ENCODE results near the gene APC2.
"Not testable (repeated sequence)": the region's sequence is repeated elsewhere in the genome, so short reads cannot be mapped to it uniquely, and the experiment has no call there.

Gene APC2

DNA sequence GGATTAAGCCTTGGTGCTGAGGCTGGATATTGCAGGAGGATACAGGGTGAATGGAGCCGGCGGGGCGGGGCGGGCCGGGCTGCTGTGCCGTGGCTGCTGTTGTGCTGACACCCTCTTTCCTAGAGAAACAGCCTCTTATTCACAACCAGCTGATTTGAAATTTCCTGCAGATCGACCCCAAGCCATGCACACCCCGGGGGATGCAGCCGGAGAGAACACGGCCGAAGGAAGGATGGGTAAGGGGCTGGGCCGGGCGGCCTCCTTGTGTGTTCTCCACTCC lies 31.5 kb upstream of the APC2 start:
- Histone ChIP-seq H3K27me3 (ENCODE audit: control insufficient read depth, insufficient read depth, low read length) (no peaks in the 10 kb centered on the region), H3K36me3 (ENCODE audit: control insufficient read depth, insufficient read depth, low read length) (peaks cover 76% of the 10 kb centered on the region), H3K9me3 (ENCODE audit: control insufficient read depth, insufficient read depth, low read depth, low read length) (no peaks in the 10 kb centered on the region), H3K4me1 (ENCODE audit: control insufficient read depth, insufficient read depth, low read length) (peaks cover 27% of the 10 kb centered on the region), H3K27ac (ENCODE audit: low read depth, low read length) (no peak overlapping the region), H3K4me3 (ENCODE audit: low read depth, low read length) (no peak overlapping the region), H3K9ac (ENCODE audit: low read length) (no peak overlapping the region)

DNA sequence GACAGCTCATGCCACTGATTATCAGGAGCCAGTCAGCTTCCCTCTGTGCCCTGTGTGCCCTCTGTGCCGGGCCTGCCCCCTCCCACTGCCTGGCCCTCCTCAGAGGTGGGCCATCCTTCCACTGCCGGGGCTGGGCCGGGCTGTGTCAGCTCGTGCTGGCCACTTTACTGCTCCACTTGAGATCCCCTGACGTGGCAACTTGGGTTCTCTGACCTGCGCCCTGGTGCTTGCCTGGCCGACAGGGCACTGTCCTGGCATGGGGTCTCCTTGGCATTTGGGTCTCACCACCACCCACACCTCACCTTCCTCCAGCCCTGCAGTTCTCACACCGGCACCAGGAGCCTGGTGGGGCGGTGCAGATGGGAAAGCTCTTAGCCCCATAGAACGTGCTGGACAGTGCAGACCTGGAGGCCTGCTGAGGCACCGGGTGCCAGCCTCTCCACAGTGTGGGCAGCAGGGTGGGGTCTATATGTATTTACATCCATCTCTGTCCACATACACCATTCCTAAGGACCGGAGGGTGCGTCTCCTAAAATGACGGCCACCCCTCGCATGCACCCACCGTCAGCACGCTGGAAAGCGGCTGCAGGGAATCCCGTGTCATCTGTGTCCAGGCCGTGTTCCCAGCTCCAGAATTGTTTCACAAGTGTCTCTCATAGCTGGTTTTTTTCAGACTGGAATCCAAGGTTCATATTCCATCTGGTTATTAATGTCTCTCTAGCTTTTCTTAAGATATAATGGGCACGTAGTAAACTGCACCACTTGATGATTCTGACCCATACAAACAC lies 30.8 kb upstream of the APC2 start:
- Histone ChIP-seq H3K27me3 (ENCODE audit: control insufficient read depth, insufficient read depth, low read length) (no peaks in the 10 kb centered on the region), H3K27ac (ENCODE audit: low read depth, low read length) (no peak overlapping the region), H3K9me3 (ENCODE audit: control insufficient read depth, insufficient read depth, low read depth, low read length) (no peaks in the 10 kb centered on the region), H3K36me3 (ENCODE audit: control insufficient read depth, insufficient read depth, low read length) (peaks cover 80% of the 10 kb centered on the region), H3K4me3 (ENCODE audit: low read depth, low read length) (no peak overlapping the region), H3K9ac (ENCODE audit: low read length) (no peak overlapping the region), H3K4me1 (ENCODE audit: control insufficient read depth, insufficient read depth, low read length) (peaks cover 32% of the 10 kb centered on the region)

- H3K4me3 ChIP-seq (ENCODE audit: low read depth, low read length); H3K9ac ChIP-seq (ENCODE audit: low read length); H3K27ac ChIP-seq (ENCODE audit: low read depth, low read length); H3K27me3 ChIP-seq (ENCODE audit: control insufficient read depth, insufficient read depth, low read length); H3K9me3 ChIP-seq (ENCODE audit: control insufficient read depth, insufficient read depth, low read depth, low read length): not testable (repeated sequence)
- H3K36me3 ChIP-seq (ENCODE audit: control insufficient read depth, insufficient read depth, low read length): peaks cover 89% of the 10 kb centered on the region
- H3K4me1 ChIP-seq (ENCODE audit: control insufficient read depth, insufficient read depth, low read length): peaks cover 28% of the 10 kb centered on the region
Measured at GRCh38 chr19:1420085-1420484, 29.8 kb upstream of the APC2 start.

- Histone ChIP-seq H3K27ac (ENCODE audit: low read depth, low read length) (no peak overlapping the region), H3K9me3 (ENCODE audit: control insufficient read depth, insufficient read depth, low read depth, low read length) (no peaks in the 10 kb centered on the region), H3K36me3 (ENCODE audit: control insufficient read depth, insufficient read depth, low read length) (peaks cover 94% of the 10 kb centered on the region), H3K27me3 (ENCODE audit: control insufficient read depth, insufficient read depth, low read length) (no peaks in the 10 kb centered on the region), H3K4me1 (ENCODE audit: control insufficient read depth, insufficient read depth, low read length) (peaks cover 23% of the 10 kb centered on the region), H3K4me3 (ENCODE audit: low read depth, low read length) (no peak overlapping the region), H3K9ac (ENCODE audit: low read length) (no peak overlapping the region)
Measured at GRCh38 chr19:1420590-1420989, 29.3 kb upstream of the APC2 start.

- H3K9me3 ChIP-seq (ENCODE audit: control insufficient read depth, insufficient read depth, low read depth, low read length): no peaks in the 10 kb centered on the region
- H3K27ac ChIP-seq (ENCODE audit: low read depth, low read length): no peak overlapping the region
- H3K4me3 ChIP-seq (ENCODE audit: low read depth, low read length): no peak overlapping the region
- H3K9ac ChIP-seq (ENCODE audit: low read length): no peak overlapping the region
- no peaks in the 10 kb centered on the region for H3K27me3 ChIP-seq (ENCODE audit: control insufficient read depth, insufficient read depth, low read length)
- H3K36me3 ChIP-seq (ENCODE audit: control insufficient read depth, insufficient read depth, low read length): peaks cover 98% of the 10 kb centered on the region
- H3K4me1 ChIP-seq (ENCODE audit: control insufficient read depth, insufficient read depth, low read length): peaks cover 15% of the 10 kb centered on the region; the same call in 1 of the 2 replicates
Measured at GRCh38 chr19:1421218-1421957, 28.5 kb upstream of the APC2 start.

GRCh38 chr19:1421958-1422305 lies 28.0 kb upstream of the APC2 start:
- Histone ChIP-seq H3K9ac (ENCODE audit: low read length) (no peak overlapping the region), H3K27ac (ENCODE audit: low read depth, low read length) (no peak overlapping the region), H3K4me1 (ENCODE audit: control insufficient read depth, insufficient read depth, low read length) (peaks cover 12% of the 10 kb centered on the region; the same call in 1 of the 2 replicates), H3K36me3 (ENCODE audit: control insufficient read depth, insufficient read depth, low read length) (peaks cover 99% of the 10 kb centered on the region), H3K4me3 (ENCODE audit: low read depth, low read length) (no peak overlapping the region), H3K27me3 (ENCODE audit: control insufficient read depth, insufficient read depth, low read length) (no peaks in the 10 kb centered on the region), H3K9me3 (ENCODE audit: control insufficient read depth, insufficient read depth, low read depth, low read length) (no peaks in the 10 kb centered on the region)

DNA sequence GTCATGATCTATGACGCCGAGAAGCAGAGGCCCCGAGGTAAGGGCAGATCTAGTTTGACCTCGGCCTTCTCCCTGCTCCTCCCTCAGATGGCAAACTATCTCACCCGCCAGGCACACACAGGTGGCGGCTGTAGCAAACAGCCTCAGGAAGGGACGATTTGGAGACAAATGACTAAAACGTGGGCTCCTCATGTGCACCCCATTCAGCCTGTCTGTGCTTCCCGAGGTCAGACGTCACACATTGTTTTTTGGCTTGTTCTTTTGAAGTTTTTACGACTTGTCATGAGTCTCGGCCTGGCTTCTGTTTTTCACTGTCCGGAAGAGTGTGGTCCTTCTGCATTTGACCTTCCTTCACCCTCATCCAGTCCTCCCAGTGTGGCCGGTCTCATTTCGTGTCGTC lies 27.6 kb upstream of the APC2 start:
- no peak overlapping the region for H3K4me3 ChIP-seq (ENCODE audit: low read depth, low read length)
- no peaks in the 10 kb centered on the region for H3K27me3 ChIP-seq (ENCODE audit: control insufficient read depth, insufficient read depth, low read length)
- no peak overlapping the region for H3K9ac ChIP-seq (ENCODE audit: low read length)
- H3K4me1 ChIP-seq (ENCODE audit: control insufficient read depth, insufficient read depth, low read length): 0 out of 2 replicates have a peak, but pooled peaks cover 9% of the 10 kb centered on the region
- peaks cover 99% of the 10 kb centered on the region for H3K36me3 ChIP-seq (ENCODE audit: control insufficient read depth, insufficient read depth, low read length)
- no peak overlapping the region for H3K27ac ChIP-seq (ENCODE audit: low read depth, low read length)
- no peaks in the 10 kb centered on the region for H3K9me3 ChIP-seq (ENCODE audit: control insufficient read depth, insufficient read depth, low read depth, low read length)

DNA sequence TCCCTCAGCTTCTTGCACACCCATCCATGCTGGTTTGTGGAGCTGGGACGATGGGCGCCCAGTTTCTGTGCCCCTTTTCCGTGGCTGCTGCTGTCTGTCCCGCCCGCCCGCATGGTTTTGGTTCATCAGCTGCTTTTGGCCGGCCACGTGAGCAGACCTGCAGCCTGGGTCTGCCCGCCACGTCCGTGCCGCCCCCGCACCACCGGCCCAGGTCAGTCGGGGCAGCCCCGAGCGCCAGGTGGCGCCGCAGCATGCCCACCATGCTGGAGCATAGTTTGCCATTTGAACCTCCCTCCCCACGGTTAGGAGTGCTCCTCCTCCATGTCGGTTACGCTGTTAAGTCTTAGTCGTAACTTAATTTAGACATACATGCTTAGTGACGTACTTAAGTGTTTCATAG lies 27.0 kb upstream of the APC2 start:
- Histone ChIP-seq H3K9me3 (ENCODE audit: control insufficient read depth, insufficient read depth, low read depth, low read length) (no peaks in the 10 kb centered on the region), H3K9ac (ENCODE audit: low read length) (no peak overlapping the region), H3K4me1 (ENCODE audit: control insufficient read depth, insufficient read depth, low read length) (0 out of 2 replicates have a peak, but pooled peaks cover 9% of the 10 kb centered on the region), H3K27ac (ENCODE audit: low read depth, low read length) (no peak overlapping the region), H3K36me3 (ENCODE audit: control insufficient read depth, insufficient read depth, low read length) (peaks cover 99% of the 10 kb centered on the region), H3K4me3 (ENCODE audit: low read depth, low read length) (no peak overlapping the region), H3K27me3 (ENCODE audit: control insufficient read depth, insufficient read depth, low read length) (no peaks in the 10 kb centered on the region)

DNA sequence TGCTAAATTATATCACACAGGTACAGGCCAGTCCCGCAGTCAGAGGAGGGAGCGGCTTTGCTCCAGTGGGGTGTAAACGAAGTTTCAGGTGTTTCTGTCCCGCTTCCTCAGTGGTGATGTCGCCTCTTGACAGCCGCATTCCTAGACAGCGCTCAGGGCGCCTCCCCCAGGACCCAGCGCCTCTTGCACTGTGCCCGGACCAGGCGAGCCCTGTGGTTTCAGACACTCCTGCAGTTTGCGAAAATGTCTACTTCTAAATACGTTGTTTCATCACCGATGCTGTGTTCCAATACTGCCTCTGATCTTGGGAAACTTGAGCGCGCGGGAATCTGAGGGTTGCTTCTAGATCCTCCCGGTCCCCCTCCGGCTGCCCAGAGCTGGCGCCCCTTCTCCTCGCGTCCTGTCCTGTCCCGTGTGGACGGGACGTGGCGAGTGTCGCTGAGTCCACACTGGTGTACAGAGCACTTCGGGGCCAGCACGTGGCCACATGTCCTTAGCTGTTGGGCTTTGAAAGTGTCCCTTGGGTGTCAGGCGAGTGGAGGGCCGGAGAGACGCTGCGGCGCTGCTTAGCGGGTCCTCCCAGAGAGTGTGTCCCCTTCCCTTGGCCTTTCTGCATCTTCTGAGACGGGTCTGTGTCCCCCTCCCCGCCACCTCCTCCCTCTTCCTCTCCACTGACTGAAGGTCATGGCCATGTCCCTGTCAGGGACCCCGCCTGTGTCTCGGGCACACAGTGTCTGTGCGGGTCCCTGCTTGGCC lies 26.3 kb upstream of the APC2 start:
- no peak overlapping the region for H3K27ac ChIP-seq (ENCODE audit: low read depth, low read length)
- peaks cover 98% of the 10 kb centered on the region for H3K36me3 ChIP-seq (ENCODE audit: control insufficient read depth, insufficient read depth, low read length)
- H3K4me3 ChIP-seq (ENCODE audit: low read depth, low read length): no peak overlapping the region
- H3K9me3 ChIP-seq (ENCODE audit: control insufficient read depth, insufficient read depth, low read depth, low read length): no peaks in the 10 kb centered on the region
- peak overlapping the region; percentile 32 for H3K9ac ChIP-seq (ENCODE audit: low read length)
- no peaks in the 10 kb centered on the region for H3K27me3 ChIP-seq (ENCODE audit: control insufficient read depth, insufficient read depth, low read length)
- 0 out of 2 replicates have a peak, but pooled peaks cover 9% of the 10 kb centered on the region for H3K4me1 ChIP-seq (ENCODE audit: control insufficient read depth, insufficient read depth, low read length)

DNA sequence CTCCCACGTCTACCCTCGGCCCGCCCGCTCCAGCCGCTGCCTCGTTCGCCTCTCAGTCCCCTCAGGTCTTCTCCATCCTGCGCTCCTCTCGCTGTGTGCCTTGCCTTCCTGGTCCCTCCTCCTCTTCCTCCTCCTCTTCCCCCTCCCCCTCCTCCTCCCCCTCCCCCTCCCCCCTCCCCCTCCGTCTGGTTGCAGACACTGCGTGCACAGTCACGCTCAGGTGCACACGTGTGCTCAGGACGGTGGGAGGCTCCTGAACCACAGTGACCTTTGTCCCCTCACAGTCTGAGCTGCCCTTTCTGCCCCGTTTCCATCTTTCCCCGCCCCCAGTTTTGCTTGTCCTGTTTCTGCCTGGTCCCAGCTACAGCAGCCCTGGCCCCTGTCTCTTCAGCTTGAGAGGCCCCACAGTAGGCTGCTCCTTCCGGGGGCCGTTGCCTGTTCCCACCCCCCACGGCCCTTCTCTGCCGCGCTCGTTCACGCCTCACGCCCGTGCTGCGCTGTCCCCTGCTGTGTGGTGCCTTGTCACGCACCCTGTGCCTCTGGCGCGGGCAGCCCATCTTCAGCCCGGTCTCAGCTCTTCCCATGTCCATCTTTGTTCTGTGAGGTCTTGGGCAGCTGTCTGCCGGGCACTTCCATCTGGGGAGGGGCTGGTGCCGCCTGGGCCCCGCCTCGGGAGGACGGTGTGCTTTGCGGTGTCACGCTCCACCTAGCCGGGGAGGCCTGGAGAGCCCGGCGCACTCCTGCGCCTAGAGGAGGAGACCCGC lies 25.5 kb upstream of the APC2 start:
- Histone ChIP-seq H3K36me3 (ENCODE audit: control insufficient read depth, insufficient read depth, low read length) (peaks cover 98% of the 10 kb centered on the region), H3K4me1 (ENCODE audit: control insufficient read depth, insufficient read depth, low read length) (0 out of 2 replicates have a peak, but pooled peaks cover 9% of the 10 kb centered on the region), H3K27ac (ENCODE audit: low read depth, low read length) (no peak overlapping the region), H3K9ac (ENCODE audit: low read length) (no peak overlapping the region), H3K4me3 (ENCODE audit: low read depth, low read length) (no peak overlapping the region), H3K9me3 (ENCODE audit: control insufficient read depth, insufficient read depth, low read depth, low read length) (no peaks in the 10 kb centered on the region), H3K27me3 (ENCODE audit: control insufficient read depth, insufficient read depth, low read length) (no peaks in the 10 kb centered on the region)

All from HUES6 (cell line).